CD4-positive, alpha-beta T cell treated with Interleukin-4 for 4 hours (primary cell): ENCODE measurements around the gene RNASE8.

ENCODE experiments used
- DNase-seq: peaks from one replicate; pipeline ENCODE4 v3.0.0-alpha.2; 2020

RNASE8 gene

DNA sequence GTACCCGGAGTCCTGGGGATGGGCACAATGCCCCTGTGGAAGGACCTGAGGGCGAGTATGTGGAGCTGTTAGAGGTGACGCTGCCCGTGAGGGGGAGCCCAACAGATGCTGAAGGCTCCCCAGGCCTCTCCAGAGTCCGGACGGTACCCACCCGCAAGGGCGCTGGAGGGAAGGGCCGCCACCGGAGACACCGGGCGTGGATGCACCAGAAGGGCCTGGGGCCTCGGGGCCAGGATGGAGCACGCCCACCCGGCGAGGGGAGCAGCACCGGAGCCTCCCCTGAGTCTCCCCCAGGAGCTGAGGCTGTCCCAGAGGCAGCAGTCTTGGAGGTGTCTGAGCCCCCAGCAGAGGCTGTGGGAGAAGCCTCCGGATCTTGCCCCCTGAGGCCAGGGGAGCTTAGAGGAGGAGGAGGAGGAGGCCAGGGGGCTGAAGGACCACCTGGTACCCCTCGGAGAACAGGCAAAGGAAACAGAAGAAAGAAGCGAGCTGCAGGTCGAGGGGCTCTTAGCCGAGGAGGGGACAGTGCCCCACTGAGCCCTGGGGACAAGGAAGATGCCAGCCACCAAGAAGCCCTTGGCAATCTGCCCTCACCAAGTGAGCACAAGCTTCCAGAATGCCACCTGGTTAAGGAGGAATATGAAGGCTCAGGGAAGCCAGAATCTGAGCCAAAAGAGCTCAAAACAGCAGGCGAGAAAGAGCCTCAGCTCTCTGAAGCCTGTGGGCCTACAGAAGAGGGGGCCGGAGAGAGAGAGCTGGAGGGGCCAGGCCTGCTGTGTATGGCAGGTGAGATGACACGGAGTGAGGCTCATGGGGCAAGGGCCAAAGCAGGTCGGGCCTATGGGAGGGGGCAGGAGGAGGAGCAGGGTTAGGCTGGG is 17.0 kb downstream of the RNASE8 start:
- no peak for DNase-seq

DNA sequence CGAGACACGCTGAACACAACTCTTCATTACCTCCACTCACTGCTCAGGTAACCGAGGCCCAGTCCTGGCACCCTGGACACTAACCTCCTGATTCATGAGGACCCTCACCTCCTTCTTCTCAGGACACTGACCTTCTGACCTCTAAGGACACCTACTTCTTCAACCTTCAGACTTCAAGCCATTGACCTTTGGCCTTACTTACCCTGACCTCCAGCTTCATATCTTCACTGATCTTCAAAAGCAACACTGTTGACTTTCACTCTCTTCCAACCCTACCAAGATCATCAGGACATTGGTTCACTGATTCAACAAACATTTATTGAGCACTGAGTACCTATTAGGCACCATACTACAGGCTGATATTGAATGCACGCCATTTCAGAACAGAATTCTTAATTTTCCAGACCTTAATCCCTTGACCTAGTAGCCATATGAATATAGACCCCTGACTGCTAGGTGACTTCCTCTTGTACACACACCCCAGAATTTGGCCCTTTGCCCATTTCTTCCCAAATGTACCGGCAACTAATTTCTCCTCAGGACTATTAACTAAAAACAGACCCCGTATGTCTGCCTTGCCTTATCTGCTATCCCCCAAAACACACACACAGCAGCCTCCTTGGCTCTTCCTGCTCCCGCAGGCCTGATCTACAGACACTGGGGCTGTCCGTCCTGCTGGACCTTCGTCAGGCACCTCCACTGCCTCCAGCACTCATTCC is 18.3 kb downstream of the RNASE8 start:
- DNase-seq = no peak

DNA sequence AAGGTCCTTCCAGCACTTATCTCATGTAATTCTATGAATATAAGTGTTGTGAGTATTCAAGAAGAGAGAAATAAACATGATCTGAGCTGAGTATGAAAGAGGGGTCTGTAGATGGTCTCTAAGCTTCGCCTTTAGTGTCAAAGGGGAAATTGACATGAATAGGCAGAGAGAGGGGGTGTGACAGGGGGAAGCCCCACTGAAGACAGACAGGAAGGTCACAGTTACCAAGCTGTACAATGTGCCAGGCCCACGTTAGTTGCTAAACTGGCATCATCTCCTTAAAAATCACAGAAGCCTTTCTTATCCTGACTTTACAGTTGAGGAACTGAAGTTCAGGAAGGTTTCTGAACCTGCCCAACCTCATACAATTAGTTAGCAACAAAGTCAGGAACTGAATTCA is 20.1 kb downstream of the RNASE8 start:
- DNase-seq = no peak

DNA sequence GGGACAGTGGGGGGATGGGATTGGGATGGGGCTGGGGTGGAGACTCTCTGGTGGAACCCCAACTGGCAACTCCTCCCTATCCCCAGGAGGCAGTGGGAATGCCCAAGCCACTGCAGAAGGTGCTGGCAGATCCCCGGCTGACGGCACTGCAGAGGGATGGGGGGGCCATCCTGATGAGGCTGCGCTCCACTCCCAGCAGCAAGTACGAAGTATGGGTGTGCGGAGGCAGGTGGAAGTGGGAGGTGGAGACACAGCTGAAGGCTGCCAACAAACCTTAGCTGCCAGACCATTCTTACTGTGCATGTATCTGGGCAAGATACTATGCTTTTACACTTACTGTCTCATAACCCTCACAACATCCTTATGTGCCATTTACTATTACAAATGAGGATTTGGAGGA is 20.7 kb downstream of the RNASE8 start:
- DNase-seq = no peak

DNA sequence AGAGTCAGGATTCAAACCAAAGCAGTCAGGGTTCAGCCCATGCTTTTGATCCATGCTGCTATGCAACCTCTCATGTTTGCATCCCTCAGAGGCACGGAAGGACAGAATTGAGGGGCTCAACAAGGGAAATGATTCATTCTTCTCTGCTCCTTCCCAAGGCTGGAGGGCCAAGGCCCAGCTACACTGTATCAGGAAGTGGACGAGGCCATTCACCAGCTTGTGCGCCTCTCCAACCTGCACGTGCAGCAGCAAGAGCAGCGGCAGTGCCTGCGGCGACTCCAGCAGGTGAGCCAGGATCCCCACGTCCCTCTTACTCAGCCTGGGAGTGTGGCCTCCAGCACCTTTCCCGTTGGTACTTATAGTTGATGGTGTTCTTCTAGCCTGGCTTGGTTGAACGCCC is 21.1 kb downstream of the RNASE8 start:
- no peak for DNase-seq

DNA sequence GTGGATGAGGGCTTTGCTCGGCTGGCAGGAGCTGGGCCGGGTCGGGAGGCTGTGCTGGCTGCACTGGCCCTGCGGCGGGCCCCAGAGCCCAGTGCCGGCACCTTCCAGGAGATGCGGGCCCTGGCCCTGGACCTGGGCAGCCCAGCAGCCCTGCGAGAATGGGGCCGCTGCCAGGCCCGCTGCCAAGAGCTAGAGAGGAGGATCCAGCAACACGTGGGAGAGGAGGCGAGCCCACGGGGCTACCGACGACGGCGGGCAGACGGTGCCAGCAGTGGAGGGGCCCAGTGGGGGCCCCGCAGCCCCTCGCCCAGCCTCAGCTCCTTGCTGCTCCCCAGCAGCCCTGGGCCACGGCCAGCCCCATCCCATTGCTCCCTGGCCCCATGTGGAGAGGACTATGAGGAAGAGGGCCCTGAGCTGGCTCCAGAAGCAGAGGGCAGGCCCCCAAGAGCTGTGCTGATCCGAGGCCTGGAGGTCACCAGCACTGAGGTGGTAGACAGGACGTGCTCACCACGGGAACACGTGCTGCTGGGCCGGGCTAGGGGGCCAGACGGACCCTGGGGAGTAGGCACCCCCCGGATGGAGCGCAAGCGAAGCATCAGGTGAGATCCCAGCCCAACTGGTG is 24.0 kb downstream of the RNASE8 start:
- DNase-seq = no peak

DNA sequence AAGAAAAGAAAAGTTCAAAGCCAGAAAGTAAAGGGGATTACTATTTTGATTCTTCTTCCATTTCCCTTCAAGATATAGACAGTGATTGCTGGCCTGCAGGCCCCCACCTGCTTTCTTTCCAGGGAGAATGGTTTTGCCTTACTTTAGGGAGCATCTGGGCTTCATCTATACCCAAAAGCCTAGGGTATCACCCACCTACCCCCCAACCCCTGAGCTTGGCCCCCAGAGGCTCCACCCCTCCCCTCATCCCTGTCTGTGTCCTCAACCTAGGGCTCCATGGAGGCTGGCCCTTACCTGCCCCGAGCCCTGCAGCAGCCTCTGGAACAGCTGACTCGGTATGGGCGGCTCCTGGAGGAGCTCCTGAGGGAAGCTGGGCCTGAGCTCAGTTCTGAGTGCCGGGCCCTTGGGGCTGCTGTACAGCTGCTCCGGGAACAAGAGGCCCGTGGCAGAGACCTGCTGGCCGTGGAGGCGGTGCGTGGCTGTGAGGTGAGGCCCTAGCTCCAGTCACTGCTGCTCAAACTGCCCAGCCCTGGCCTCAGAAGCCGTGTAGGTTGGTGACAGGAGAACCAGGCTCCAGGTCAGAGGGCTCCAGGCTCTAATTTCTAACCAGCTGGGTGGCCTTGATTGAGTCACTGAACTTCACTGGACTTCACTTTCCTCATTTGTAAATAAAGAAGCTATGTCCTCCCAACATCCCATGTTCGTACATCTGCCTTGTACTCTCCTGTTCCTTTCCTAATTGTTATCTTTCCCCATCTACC is 26.1 kb downstream of the RNASE8 start:
- DNase-seq = no peak

DNA sequence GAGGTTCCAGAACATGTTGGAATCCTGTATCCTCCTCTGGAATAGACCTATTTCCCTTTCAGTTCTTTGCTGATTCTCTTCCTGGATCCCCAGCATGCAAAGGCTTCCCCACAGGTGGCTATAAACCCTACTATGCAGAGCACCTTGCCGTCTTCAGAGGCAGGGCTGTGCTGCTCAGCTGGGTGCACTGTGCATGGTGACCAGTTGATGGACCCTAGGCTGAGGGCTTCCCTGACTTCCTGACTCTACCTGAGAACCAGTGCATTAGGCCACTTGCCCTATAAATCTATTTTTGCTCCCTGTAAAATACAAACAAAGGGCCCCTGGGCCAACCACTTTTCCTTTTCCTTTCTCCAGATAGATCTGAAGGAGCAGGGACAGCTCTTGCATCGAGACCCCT is 26.8 kb downstream of the RNASE8 start:
- DNase-seq = no peak

DNA sequence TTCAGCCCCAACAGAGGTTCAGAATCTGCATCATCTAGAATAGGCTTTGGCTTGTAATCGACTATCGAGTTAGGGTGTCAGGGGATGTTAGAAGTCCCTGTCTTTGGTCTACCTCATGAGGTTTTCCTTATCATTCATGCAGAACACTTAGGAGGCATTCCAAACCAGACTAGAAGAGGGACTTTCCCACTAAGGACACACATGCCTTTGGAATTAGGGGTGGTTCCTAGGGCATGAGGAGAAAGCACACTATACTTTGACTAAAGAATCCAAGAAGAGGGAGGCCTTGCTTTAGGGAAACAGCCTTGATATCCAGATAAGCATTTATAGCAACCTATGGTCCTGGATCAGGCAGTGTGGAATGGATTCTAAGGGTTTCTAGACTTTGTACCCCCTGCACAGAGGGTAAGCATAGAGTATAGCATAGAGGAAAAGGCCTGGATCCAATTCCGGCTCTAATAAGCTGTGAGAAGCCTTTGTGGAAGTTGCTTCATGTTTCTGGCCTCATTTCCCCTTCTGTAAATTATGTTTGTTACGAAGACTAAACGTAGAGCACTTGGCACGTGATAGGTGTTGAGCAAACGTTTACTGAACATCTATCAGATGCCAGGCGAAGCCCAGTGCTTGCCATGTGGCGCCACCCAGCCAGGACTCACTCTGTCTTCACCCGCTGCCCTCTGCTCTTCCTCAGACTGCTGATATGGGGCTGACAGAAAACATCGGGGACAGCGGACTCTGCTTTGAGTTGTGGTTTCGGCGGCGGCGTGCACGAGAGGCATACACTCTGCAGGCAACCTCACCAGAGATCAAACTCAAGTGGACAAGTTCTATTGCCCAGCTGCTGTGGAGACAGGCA is 27.6 kb downstream of the RNASE8 start:
- DNase-seq = no peak

DNA sequence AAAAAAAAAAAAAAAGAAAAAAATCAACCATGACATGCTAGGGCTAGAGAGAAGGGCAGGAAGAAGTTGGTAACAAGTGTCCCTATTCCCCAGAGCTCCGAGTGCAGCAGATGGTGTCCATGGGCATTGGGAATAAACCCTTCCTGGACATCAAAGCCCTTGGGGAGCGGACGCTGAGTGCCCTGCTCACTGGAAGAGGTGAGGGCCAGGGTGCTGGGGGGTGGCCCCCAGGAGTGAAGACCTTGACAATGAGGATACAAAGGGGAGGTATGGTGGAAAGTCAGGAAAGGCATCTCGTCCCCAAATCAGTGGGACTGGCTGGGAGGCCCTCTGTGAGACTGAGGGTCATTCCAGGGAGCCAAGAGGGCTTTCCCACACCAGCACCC is 29.3 kb downstream of the RNASE8 start:
- DNase-seq = no peak

DNA sequence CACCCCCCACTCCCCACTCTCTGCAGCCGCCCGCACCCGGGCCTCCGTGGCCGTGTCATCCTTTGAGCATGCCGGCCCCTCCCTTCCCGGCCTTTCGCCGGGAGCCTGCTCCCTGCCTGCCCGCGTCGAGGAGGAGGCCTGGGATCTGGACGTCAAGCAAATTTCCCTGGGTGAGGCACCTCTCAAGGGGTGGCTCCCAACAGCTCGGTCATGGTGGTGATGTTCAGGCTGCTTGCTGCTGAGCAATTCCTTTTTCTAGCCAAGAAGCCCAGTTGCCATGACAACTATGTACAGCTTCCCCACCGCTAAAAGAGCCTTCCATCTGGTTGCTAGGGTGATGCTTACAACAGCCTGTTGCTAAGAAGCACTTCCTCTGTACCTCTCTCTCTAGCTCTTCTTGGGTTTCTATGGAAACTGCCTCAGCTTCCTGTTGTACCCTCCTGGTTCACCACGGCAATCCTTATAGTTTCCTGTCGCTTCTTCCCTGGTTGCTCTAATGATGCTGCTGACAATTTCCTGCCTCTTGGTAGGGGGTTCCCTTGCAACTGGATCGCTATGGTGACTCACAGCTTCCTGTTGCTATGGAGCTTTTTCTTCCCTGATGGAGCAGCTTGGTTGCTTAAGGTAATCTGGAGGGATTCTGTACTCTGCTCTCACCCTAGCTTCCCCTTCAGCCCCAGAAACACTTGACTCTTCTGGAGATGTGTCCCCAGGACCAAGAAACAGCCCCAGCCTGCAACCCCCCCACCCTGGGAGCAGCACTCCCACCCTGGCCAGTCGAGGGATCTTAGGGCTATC is 29.9 kb downstream of the RNASE8 start:
- peak; percentile 99 for DNase-seq

DNA sequence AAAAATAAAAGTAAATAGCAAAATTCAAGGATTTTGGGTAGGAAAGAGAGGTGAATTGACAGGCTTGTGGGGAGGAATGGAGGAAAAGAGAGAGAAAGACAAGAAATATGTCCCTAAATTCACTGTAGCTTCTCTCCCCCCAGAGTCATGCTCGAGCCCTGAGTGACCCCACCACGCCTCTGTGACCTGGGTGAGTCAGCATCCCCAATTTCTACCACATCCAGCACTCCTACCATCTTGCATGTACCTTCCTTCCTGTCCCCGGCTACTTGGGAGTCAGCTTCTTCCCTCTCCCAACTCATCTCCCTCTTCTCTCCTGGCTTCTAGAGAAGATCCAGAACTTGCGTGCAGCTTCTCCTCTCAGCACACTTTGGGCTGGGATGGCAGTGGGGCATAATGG is 31.1 kb downstream of the RNASE8 start:
- DNase-seq = no peak

DNA sequence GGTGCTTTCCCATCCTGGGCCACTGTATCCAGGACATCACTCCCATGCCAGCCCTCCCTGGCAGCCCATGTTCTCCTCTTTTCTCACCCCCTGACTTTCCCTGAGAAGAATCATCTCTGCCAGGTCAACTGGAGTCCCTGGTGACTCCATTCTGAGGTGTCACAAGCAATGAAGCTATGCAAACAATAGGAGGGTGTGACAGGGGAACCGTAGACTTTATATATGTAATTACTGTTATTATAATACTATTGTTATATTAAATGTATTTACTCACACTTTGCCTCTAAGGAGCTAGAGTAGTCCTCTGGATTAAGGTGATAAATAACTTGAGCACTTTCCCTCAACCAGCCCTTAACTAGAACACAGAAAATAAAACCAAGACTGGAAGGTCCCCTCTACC is 31.6 kb downstream of the RNASE8 start:
- DNase-seq = no peak

DNA sequence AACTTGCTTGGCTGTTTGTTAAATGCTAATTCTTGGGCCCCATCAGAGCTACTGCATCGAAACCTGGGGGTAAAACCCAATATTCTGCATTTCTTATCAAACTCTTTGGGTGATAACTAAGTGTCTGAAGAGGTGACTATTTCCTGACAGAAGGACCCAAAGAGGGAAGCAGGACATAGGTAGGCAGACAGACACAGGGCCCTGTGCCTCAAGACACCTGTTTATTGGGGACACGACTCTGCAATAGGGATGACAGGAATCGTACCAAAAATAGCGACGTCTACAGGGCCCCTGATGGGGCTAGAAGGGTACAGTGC is 32.2 kb downstream of the RNASE8 start:
- DNase-seq = no peak

DNA sequence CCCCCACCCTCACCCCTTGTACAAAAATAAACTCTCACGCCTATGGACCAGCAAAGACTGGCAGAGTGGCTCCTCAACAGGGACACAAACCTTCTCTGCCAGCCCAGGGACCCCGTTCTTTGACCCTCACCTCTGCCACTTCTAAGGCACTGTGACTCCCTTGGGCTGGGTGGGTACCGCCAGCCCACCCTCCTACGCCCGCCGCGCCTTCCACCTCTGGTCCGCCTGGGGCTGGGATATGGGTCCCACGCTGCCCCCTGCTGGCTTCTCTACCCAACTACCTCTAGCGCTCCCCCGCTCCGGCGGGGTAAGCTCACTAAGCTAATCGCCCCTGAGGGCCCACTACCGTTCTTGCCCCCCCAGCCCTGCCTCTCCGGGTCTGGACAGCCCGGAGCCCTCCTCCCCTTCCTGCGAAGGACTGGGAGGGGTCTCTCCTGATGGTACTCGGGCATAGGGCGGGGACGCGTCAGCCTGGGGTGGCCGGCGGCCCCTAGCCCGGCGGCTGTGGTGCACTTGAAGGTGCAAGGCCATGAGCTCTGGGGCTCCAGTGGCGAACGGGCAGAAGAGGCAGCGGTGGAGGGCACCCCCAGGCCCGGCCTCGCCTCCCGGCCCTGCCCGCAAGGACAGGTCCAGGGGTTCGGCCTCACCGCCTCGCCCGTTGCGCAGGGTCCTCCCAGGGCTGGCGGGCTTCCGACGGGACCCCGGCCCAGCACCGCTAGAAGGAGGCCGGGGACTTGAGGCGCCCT is 32.7 kb downstream of the RNASE8 start:
- DNase-seq = no peak

DNA sequence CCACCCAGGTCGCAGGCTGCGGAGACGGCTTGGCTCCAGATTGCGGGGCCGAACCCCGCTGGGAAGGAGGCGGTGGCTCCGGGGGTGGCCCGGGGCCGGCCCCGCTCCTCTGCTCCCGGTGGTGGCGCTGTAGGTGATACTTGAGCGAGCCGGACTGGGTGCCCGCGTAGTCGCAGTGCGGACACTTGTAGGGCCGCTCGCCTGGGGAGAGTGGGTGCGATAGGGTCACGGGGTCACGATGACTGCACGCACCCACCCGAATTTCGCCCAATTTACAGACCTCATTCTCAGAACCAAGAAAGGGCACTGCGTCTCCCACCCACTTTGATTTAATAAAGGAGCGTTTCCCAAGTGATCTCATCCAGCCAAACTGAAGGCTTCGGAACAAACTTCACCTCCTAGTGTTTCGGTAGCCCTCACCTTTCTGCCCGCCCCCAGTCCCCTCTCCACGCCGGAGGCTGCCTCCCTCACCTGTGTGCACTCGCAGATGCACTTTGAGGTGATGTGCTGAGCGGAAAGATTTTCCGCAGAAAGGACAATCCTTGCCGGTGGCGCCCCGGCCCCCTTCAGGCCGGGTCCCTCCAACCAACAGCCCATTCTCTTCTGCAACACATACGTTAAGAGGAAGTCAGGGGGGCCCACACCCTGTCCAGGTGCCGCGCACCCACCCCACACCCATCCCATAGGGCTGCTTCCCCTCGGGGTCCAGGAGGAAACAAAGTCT is 33.5 kb downstream of the RNASE8 start:
- no peak for DNase-seq

DNA sequence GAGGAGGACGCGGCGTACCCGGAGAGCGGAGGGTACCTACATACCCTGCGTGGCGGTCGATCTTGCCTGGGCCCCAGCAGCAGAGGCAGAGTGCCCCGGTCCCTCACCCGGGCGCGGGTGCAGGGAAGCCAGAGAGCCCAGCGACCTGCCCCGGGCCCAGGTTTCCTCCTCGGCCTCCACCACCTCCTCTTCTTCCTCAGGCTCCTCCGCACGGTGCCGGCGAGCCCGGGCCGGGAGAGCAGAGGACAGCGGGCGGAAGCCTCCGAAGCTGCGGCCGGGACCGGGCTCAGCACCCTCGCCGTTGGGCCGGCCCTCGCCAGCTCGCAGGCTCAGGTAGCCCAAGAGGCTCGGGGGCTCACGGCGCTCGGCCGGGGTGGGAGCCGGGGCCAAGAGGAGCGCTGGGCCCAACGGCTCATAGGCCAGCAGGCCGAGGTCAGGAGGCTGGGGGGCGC is 34.2 kb downstream of the RNASE8 start:
- no peak for DNase-seq

DNA sequence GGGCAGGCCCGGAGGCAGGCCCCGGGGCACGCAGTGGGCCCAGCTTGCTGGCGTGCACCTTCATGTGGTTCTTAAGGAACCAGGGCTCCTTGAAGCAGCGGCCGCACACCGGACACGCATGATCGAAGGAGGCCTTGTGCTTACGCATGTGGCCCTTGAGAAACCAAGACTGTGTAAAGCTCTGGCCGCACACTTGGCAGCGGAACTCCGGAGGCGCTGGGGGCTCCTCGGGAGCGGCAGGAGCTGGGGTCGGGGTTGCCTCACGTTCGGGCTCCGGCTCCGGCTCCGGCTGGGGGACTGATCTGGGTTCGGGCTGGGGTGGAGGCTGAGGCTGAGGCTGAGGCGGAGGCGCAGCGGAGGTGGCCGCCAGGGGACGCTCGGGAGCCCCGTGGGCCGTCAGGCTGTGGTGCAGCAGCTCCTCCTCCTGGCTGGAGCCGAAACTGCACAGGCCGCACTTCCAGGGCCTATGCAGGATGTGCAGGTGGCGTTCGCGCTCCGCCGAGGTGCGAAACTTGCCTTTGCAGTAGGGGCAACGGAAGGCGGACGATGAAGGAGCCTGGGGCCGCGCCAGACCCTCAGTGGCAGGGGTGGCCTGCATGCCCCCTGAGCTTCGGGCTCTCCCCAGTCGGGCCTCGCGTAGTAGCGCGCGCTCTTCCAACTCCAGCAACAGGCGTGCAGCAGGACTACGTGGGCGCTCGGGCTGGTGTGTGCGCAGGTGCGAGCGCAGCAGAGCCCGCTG is 34.8 kb downstream of the RNASE8 start:
- peak; percentile 80 for DNase-seq

DNA sequence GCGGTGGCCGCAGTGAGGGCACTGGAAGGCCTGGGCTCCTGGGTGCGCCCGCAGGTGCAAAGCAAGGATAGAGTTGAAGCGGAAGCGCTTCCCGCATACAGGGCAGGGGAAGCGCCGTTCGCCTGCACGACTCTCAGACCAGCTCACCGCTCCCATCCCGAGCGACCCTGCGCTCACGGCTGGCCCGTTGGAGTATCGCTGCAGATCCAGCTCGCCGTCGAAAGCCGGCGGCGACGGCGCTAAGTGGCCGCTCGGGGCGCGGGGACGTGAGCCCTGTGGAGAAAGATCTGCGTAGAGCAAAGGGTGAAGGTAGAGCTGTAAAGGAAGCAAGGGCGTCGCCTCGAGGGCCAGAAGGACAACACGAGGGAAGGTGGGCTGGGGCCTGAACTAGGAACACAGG is 35.4 kb downstream of the RNASE8 start:
- no peak for DNase-seq
